HL-60/S4 (cell line): Measurements from ENCODE around the gene FEN1.

ENCODE experiments used
- in situ Hi-C: fragments of 300-500 bp; cut with MboI; formaldehyde crosslinking; loops from 2 replicates; pipeline ENCODE4 v1.14.3; 2022; ENCODE audit warnings: low sequenced_read_pairs

The FEN1 gene

DNA sequence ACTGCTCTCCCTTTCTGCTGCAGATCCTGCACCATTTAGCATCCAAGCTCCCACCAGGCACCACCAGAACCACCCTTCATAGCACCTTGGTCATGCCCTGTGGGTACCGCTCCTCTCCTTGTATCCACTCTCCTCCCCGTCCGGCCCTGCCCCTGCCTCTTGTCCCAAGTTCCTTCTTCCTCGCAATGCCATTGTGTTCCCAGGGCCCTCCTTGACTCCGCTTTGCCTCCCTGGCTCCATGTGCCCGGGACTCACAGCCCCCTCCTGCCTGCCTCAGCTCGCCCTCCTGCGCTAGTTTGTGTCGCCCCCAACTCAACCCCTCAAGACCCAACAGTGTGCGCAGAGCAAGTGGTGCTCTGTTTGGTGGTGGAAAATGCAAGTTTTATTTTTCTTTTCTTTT, 46.2 kb downstream of the FEN1 start:
- in situ Hi-C loops = no loop called here

- in situ Hi-C loops = no loop called here
Measured at GRCh38 chr11:61839742-61840141, 47.0 kb downstream of the FEN1 start.

- in situ Hi-C loops = no loop called here
Measured at GRCh38 chr11:61840371-61840770, 47.7 kb downstream of the FEN1 start.

DNA sequence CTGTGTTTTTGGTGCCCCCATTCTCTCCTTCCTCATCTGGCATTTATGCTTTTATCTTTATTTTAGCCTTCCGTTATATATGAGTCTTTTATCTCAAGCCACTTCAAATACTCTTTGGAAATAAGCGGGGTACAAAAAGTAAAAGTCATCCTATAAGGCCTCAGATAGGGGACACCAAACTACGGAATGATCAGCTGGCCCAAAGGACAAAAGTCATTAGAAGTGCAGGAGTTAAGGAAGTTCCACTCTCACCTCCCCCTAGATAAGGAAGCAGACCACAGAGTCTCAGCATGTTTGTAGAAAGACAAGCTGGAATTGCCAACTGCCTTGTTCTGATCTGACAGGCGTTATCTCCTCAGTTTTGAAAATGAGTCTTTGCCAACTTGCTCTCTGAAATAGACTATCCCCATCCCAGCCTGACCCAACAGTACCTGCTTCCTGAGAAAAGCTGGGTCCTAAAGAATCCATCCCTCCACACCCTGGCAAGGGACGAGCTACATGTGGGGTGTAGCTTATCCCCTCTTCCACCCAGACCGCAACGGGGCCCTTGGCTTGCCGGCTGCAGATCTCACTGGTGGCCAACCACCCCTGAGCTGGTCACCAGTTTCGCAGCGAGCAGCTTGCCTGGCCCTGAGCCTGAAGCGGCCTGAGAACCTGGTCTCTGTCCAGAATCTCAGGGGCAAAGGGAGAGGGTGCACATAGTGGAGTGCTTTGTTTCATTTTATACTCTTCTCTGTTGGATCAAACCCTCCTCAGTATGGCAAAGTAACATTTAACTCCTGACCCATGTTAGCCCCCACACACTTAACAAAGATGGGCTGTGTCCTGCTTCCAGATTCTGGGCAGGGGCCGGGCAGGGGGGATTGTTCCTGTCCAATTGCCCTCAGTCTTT, 49.2 kb downstream of the FEN1 start:
- in situ Hi-C loops = no loop called here

GRCh38 chr11:61842528-61842820, 49.8 kb downstream of the FEN1 start:
- in situ Hi-C loops = no loop called here

DNA sequence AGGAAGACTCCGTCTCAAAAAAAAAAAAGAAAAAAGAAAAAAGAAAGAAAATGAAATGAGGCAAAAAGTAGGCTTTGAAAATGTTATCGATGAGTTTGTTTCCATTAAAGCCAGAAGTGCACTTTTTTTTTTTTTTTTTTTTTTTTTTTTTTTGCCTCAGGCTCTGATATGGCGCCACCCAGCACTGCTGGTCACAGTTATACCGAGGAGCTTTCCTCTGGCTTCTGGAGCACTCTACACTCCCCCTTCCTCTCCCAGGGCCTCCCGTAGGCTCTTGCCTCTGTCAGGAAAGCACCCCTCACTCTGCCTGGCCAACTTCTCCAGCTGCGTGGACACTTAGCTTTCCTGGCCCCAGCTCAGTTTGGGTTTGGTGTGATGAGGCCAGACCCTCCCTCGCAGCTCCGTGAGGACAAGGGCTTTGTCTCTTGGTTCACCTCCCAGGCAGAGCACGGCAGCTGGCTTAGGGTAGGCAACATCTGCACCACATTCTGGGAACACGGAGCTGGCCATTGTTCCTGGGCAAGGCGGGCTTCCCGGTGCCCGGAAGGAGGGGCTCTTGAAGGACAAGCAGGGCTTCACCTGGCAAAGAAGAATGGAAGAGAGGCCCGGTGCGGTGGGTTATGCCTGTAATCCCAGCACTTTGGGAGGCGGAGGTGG, 52.3 kb downstream of the FEN1 start:
- in situ Hi-C loops = no loop called here

DNA sequence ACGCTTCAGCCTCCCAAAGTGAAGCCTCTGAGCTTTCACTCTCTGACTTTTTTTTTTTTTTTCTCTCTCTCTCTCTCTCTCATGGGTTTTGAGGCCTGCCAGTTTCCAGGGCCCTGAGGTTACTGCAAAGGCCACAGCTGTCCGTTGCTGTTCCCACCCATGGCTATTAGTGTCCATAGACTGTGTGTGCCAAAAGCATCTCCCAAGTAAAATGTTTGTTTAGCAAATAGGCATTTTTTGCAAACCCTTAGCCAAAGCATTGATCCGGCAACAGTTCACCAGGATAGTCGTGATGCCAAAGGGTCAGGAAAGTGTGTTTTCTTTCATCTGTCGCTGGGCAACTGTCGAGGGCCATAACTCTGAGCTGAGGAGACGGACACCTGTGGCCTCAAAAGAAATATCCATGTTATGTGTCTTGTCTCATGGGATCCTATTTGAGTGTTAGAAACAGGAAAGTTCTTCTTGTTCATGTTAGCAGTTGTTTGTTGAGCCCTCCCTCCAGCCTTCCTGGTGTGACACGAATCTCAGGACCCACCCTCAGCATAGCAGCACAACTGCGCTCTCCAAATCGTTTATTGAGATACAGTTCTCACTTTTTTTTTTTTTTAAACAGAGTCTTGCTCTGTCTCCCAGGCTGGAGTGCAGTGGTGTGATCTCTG, 53.8 kb downstream of the FEN1 start:
- in situ Hi-C loops = no loop called here
